ENCODE results near the gene RBFOX2. TPM values are rescaled to one million over a fixed set of nuclear protein-coding genes. Genes with fewer than 3 reads are reported as not detected.

RBFOX2 gene
- total RNA-seq, 2 experiments from 2014 or later, result 54.3 to 78.7 TPM

GRCh38 chr22:35889071-35889470 lies 139.6 kb downstream of the RBFOX2 start:
- Histone ChIP-seq H3K9me2 (ENCODE audit: insufficient read depth, low read length) (no peaks in the 10 kb centered on the region), H3K4me1 (ENCODE audit: insufficient read depth, low read length, poor library complexity, severe bottlenecking) (peaks cover 50% of the 10 kb centered on the region), H3K27ac (ENCODE audit: low read depth, low read length, poor library complexity, severe bottlenecking) (no peak overlapping the region), H3K9me3 (ENCODE audit: low read length) (0 out of 2 replicates have a peak, but pooled peaks cover 15% of the 10 kb centered on the region), H3K4me2 (ENCODE audit: low read length) (no peak overlapping the region), H4K20me1 (ENCODE audit: insufficient read depth, low read length) (no peaks in the 10 kb centered on the region), H2AFZ (ENCODE audit: low read length) (no peak overlapping the region), H3K36me3 (ENCODE audit: insufficient read depth, low read length) (peaks cover 26% of the 10 kb centered on the region), H3K79me2 (ENCODE audit: insufficient read depth, low read depth, low read length) (peaks cover 57% of the 10 kb centered on the region), H3K4me3 (ENCODE audit: low read depth, low read length, poor library complexity, severe bottlenecking) (no peak overlapping the region)
- POLR2A ChIA-PET, result no interaction called here
- DNase-seq (ENCODE audit: low spot score), result no peak
- CTCF ChIA-PET (ENCODE audit: unreplicated experiment), result no interaction called here
- no TSS peak for BruUV-seq (replicated peaks)
- TF ChIP-seq EZH2phosphoT487 (IDR thresholded peaks at IDR 0.05; ENCODE audit: borderline replicate concordance, low read depth, low read length) (no peak), CTCF (conservative IDR thresholded peaks at IDR 0.05; ENCODE audit: low read length) (no peak)
- intact Hi-C loops (cut with micrococcal nuclease; ENCODE audit: unreplicated experiment), result no loop called here

GRCh38 chr22:35888181-35888870 lies 140.3 kb downstream of the RBFOX2 start:
- no TSS peak for BruUV-seq (replicated peaks)
- intact Hi-C loops (cut with micrococcal nuclease; ENCODE audit: unreplicated experiment), result no loop called here
- H3K4me2 ChIP-seq (ENCODE audit: low read length), result no peak overlapping the region

More at GRCh38 chr22:35888181-35888870, 140.3 kb downstream of the RBFOX2 start:
- H3K36me3 ChIP-seq (ENCODE audit: insufficient read depth, low read length), result peaks cover 26% of the 10 kb centered on the region
- ChIA-PET POLR2A (no interaction called here), CTCF (ENCODE audit: unreplicated experiment) (no interaction called here)
- no peaks in the 10 kb centered on the region for H3K9me2 ChIP-seq (ENCODE audit: insufficient read depth, low read length)
- H3K4me1 ChIP-seq (ENCODE audit: insufficient read depth, low read length, poor library complexity, severe bottlenecking), result peaks cover 50% of the 10 kb centered on the region
- H2AFZ ChIP-seq (ENCODE audit: low read length), result no peak overlapping the region
- H3K79me2 ChIP-seq (ENCODE audit: insufficient read depth, low read depth, low read length), result peaks cover 57% of the 10 kb centered on the region
- H3K27ac ChIP-seq (ENCODE audit: low read depth, low read length, poor library complexity, severe bottlenecking), result no peak overlapping the region
- H4K20me1 ChIP-seq (ENCODE audit: insufficient read depth, low read length), result no peaks in the 10 kb centered on the region
- no peak overlapping the region for H3K4me3 ChIP-seq (ENCODE audit: low read depth, low read length, poor library complexity, severe bottlenecking)
- TF ChIP-seq EZH2phosphoT487 (IDR thresholded peaks at IDR 0.05; ENCODE audit: borderline replicate concordance, low read depth, low read length) (no peak), CTCF (conservative IDR thresholded peaks at IDR 0.05; ENCODE audit: low read length) (no peak)
- H3K9me3 ChIP-seq (ENCODE audit: low read length), result 0 out of 2 replicates have a peak, but pooled peaks cover 15% of the 10 kb centered on the region
- DNase-seq (ENCODE audit: low spot score), result no peak

Data from OCI-LY7 (cell line).